ENCODE measurements around the gene FIS1. TPM values are rescaled to one million over a fixed set of nuclear protein-coding genes. Genes with fewer than 3 reads are reported as not detected.
A peak's percentile ranks its signal among the peaks of the same experiment; 100 is the strongest.

The FIS1 gene
- total RNA-seq, 8 experiments from 2014 or later: 137 to 231 (median 187) TPM

DNA sequence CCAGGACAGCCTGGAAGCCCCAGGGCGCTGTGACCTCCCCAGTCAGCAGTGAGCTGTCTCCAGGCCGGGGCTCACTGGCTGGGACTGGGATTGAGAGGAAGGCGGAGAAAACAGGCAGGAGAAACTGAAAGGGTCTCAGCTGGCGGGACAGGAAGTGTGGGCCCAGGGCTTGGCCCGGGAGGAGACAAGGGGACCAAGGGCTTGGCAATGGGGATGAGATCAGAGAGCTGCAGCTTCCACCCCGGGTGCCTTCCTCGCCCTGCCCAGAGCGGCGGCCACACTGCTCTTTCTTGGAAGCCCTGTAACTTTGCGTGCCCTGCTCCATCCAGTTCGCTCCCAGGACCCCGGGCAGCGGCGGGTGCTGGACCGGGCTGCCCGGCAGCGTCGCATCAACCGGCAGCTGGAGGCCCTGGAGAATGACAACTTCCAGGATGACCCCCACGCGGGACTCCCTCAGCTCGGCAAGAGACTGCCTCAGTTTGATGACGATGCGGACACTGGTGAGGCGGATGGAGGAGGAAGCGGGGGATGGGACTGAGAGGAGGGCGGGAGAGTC lies 22.5 kb downstream of the FIS1 start:
- H3K4me1 ChIP-seq (replicated peaks in 1 of 2): peaks cover 6 to 7% of the 10 kb centered on the region in 2 donors
- in situ Hi-C loops (cut with MboI; ENCODE audit: low pct_unique_long_range_greater_than_20kb in 2 of 9, low sequenced_read_pairs in 9 of 9, unreplicated experiment in 9 of 9): no loop called here
- H3K4me3 ChIP-seq: no peak overlapping the region
- WGBS, 10 experiments: 62 to 97% (median 90%) methylated on average over 4 to 7 of the region's 27 CpGs; no CpG with 5 or more reads in 7 of the 10 experiments
- H3K27ac ChIP-seq: no peak overlapping the region
- no peak for ATAC-seq (replicated peaks in 6 of 8)

DNA sequence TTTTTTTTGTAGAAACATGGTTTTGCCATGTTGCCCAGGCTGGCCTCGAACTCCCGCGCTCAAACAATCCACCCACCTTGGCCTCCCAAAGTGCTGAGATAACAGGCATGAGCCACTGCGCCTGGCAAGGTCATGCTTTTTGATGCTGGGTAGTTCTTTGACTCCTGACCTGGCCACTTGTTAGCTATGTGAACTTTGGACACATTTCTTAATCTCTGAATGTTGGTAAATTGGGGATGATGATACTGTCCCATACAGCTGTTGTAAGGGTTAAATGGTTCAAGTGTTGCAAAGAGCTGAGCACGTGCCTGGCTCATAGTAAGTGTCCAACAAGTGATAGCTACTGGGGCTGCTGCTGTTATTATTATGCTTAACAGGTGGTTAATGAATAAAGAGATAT lies 24.6 kb downstream of the FIS1 start:
- Histone ChIP-seq H3K27ac (no peak overlapping the region), H3K4me3 (no peak overlapping the region), H3K4me1 (replicated peaks in 1 of 2) (peaks cover 12 to 15% of the 10 kb centered on the region in 2 donors)
- WGBS, 10 experiments: 71 to 96% (median 90%) methylated on average over 2 to 5 of the region's 5 CpGs; no CpG with 5 or more reads in 5 of the 10 experiments
- ATAC-seq (replicated peaks in 6 of 8): no peak
- in situ Hi-C loops (cut with MboI; ENCODE audit: low pct_unique_long_range_greater_than_20kb in 2 of 9, low sequenced_read_pairs in 9 of 9, unreplicated experiment in 9 of 9): no loop called here

DNA sequence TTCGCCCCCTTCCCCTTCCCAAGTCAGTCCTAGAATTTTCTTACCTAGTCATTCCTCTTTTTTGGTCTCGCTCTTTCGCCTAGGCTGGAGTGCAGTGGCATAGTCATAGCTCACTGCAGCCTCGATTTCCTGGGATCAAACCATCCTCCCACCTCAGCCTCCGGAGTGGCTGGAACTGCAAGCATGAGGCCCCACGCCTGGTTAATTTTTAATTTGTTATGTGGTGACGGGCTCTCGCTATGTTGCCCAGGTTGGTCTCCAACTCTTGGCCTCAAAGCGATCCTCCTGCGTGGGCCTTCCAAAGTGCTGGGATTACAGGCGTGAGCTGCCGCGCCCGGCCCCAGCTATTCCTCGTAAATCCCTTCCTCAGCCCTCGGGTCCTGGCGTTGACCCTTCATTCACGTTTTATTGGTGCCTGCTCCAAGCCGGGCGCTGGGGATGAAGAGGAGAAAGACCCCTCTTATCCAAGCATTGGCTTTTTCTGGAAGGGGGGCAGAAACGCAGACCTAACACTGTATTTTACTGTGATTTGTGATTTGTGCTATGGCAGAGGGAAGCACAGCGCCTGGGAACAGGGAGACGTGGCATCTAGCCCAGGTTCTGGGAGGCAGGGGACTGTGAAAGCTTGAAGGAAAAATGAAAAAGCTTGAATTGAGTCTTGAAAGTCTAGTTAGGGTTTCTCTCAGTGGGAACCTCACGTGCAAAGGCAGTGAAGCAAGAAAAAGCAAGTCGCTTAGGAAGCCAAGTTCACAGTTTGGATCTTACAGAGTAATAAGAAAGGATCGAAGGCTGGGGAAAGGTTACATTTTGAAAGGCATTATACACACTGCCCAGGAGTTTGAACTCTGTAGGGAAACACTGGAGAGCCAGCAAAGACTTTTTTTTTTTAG lies 26.4 kb downstream of the FIS1 start:
- H3K27ac ChIP-seq: peak overlapping the region in 1 of 2 donors; percentile 38
- in situ Hi-C loops (cut with MboI; ENCODE audit: low pct_unique_long_range_greater_than_20kb in 2 of 9, low sequenced_read_pairs in 9 of 9, unreplicated experiment in 9 of 9): no loop called here
- peaks cover 12 to 15% of the 10 kb centered on the region in 2 donors for H3K4me1 ChIP-seq (replicated peaks in 1 of 2)
- WGBS, 10 experiments: 0 to 40% (median 7%) methylated on average over 1 to 21 of the region's 26 CpGs
- H3K4me3 ChIP-seq: peak overlapping the region; percentile 53 to 81 (median 58)
- peak in 3 of 8 experiments; percentile 1 to 8 (median 4) for ATAC-seq (replicated peaks in 6 of 8)

GRCh38 chr7:101217388-101218235 lies 27.3 kb downstream of the FIS1 start, which contains the start of the genes PLOD3 and ZNHIT1:
Gene PLOD3, minus strand, starts transcription at chr7:101217581. Its CDS starts 307 bp downstream, at chr7:101217274.
Gene ZNHIT1, plus strand, starts transcription at chr7:101218165. Its CDS starts 31 bp downstream, at chr7:101218196.
- Histone ChIP-seq H3K4me1 (replicated peaks in 1 of 2) (peaks cover 12 to 15% of the 10 kb centered on the region in 2 donors), H3K4me3 (peak within 1 kb of the TSS; percentile 53 to 81 (median 58)), H3K27ac (peak within 1 kb of the TSS; percentile 79 to 85)
- ATAC-seq (replicated peaks in 6 of 8): peak; percentile 77 to 96 (median 94)
- WGBS, 10 experiments: 0 to 3% (median 0%) methylated on average over 2 to 14 of the region's 57 CpGs; no CpG with 5 or more reads in 3 of the 10 experiments
- in situ Hi-C loops (cut with MboI; ENCODE audit: low pct_unique_long_range_greater_than_20kb in 2 of 9, low sequenced_read_pairs in 9 of 9, unreplicated experiment in 9 of 9): no loop called here

GRCh38 chr7:101216860-101217387 lies 28.0 kb downstream of the FIS1 start:
- in situ Hi-C loops (cut with MboI; ENCODE audit: low pct_unique_long_range_greater_than_20kb in 2 of 9, low sequenced_read_pairs in 9 of 9, unreplicated experiment in 9 of 9): no loop called here
- ATAC-seq (replicated peaks in 6 of 8): peak in 4 of 8 experiments; percentile 8 to 27 (median 21)
- WGBS, 10 experiments: 0 to 2% methylated on average over 6 to 9 of the region's 34 CpGs; no CpG with 5 or more reads in 8 of the 10 experiments
- Histone ChIP-seq H3K27ac (peak overlapping the region; percentile 79 to 85), H3K4me1 (replicated peaks in 1 of 2) (peaks cover 12 to 15% of the 10 kb centered on the region in 2 donors), H3K4me3 (peak overlapping the region; percentile 53 to 81 (median 58))

- Histone ChIP-seq H3K4me3 (peak overlapping the region; percentile 53 to 81 (median 58)), H3K4me1 (replicated peaks in 1 of 2) (peaks cover 12 to 15% of the 10 kb centered on the region in 2 donors), H3K27ac (peak overlapping the region in 1 of 2 donors; percentile 85)
- 20 to 100% (median 60%) methylated on average over 1 to 9 of the region's 31 CpGs; no CpG with 5 or more reads in 2 of the 10 experiments for WGBS, 10 experiments
- peak in 3 of 8 experiments; percentile 1 to 5 (median 3) for ATAC-seq (replicated peaks in 6 of 8)
- in situ Hi-C loops (cut with MboI; ENCODE audit: low pct_unique_long_range_greater_than_20kb in 2 of 9, low sequenced_read_pairs in 9 of 9, unreplicated experiment in 9 of 9): no loop called here
Measured at GRCh38 chr7:101216001-101216859, 28.7 kb downstream of the FIS1 start.

DNA sequence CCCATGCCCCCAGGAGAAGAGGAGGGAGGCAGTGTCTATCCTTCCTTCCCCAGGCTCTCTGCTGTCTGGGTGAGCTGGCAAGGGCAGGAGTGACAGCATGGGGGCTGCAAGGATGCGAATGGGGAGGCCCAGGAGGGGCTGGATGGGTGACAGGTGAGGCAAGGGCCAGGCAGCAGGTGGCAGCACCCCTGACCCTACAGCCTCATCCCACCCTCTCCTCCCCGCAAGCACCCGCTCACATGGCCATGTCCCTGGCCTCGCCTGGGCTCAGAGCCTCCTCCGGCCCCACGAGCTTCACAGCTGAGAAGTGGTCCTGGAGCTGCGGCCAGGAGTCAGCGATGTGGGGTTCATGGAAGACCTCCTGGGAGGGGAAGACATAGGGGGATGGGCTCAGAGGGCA lies 32.9 kb downstream of the FIS1 start:
- no CpG with 5 or more reads among the region's 8 CpGs for WGBS, 10 experiments
- Histone ChIP-seq H3K4me1 (replicated peaks in 1 of 2) (peaks cover 5 to 9% of the 10 kb centered on the region in 2 donors), H3K27ac (no peak overlapping the region), H3K4me3 (no peak overlapping the region)
- in situ Hi-C loops (cut with MboI; ENCODE audit: low pct_unique_long_range_greater_than_20kb in 2 of 9, low sequenced_read_pairs in 9 of 9, unreplicated experiment in 9 of 9): no loop called here
- no peak for ATAC-seq (replicated peaks in 6 of 8)

GRCh38 chr7:101211501-101211900 lies 33.4 kb downstream of the FIS1 start:
- WGBS, 10 experiments: 100% methylated on average over 1 of the region's 24 CpGs; no CpG with 5 or more reads in 9 of the 10 experiments
- no peak overlapping the region for H3K4me3 ChIP-seq
- in situ Hi-C loops (cut with MboI; ENCODE audit: low pct_unique_long_range_greater_than_20kb in 2 of 9, low sequenced_read_pairs in 9 of 9, unreplicated experiment in 9 of 9): no loop called here
- ATAC-seq (replicated peaks in 6 of 8): no peak
- H3K27ac ChIP-seq: no peak overlapping the region
- H3K4me1 ChIP-seq (replicated peaks in 1 of 2): peaks cover 5 to 6% of the 10 kb centered on the region in 2 donors

GRCh38 chr7:101210143-101210542 lies 34.7 kb downstream of the FIS1 start:
- 80 to 100% (median 90%) methylated on average over 1 to 3 of the region's 19 CpGs; no CpG with 5 or more reads in 7 of the 10 experiments for WGBS, 10 experiments
- peak in 1 of 8 experiments; percentile 11 for ATAC-seq (replicated peaks in 6 of 8)
- Histone ChIP-seq H3K27ac (no peak overlapping the region), H3K4me3 (no peak overlapping the region), H3K4me1 (replicated peaks in 1 of 2) (no peaks in the 10 kb centered on the region)
- in situ Hi-C loops (cut with MboI; ENCODE audit: low pct_unique_long_range_greater_than_20kb in 2 of 9, low sequenced_read_pairs in 9 of 9, unreplicated experiment in 9 of 9): no loop called here

- Histone ChIP-seq H3K4me1 (replicated peaks in 1 of 2) (no peaks in the 10 kb centered on the region), H3K4me3 (no peak overlapping the region), H3K27ac (no peak overlapping the region)
- no peak for ATAC-seq (replicated peaks in 6 of 8)
- WGBS, 10 experiments: 58 to 100% (median 97%) methylated on average over 1 to 7 of the region's 14 CpGs; no CpG with 5 or more reads in 6 of the 10 experiments
- in situ Hi-C loops (cut with MboI; ENCODE audit: low pct_unique_long_range_greater_than_20kb in 2 of 9, low sequenced_read_pairs in 9 of 9, unreplicated experiment in 9 of 9): no loop called here
Measured at GRCh38 chr7:101208794-101209193, 36.1 kb downstream of the FIS1 start.

GRCh38 chr7:101207459-101207858 lies 37.4 kb downstream of the FIS1 start:
- WGBS, 10 experiments: 80% methylated on average over 1 of the region's 17 CpGs; no CpG with 5 or more reads in 9 of the 10 experiments
- Histone ChIP-seq H3K4me1 (replicated peaks in 1 of 2) (no peaks in the 10 kb centered on the region), H3K27ac (no peak overlapping the region), H3K4me3 (no peak overlapping the region)
- in situ Hi-C loops (cut with MboI; ENCODE audit: low pct_unique_long_range_greater_than_20kb in 2 of 9, low sequenced_read_pairs in 9 of 9, unreplicated experiment in 9 of 9): no loop called here
- ATAC-seq (replicated peaks in 6 of 8): no peak
